Measurements from ENCODE around the gene CAMTA1.

DNA sequence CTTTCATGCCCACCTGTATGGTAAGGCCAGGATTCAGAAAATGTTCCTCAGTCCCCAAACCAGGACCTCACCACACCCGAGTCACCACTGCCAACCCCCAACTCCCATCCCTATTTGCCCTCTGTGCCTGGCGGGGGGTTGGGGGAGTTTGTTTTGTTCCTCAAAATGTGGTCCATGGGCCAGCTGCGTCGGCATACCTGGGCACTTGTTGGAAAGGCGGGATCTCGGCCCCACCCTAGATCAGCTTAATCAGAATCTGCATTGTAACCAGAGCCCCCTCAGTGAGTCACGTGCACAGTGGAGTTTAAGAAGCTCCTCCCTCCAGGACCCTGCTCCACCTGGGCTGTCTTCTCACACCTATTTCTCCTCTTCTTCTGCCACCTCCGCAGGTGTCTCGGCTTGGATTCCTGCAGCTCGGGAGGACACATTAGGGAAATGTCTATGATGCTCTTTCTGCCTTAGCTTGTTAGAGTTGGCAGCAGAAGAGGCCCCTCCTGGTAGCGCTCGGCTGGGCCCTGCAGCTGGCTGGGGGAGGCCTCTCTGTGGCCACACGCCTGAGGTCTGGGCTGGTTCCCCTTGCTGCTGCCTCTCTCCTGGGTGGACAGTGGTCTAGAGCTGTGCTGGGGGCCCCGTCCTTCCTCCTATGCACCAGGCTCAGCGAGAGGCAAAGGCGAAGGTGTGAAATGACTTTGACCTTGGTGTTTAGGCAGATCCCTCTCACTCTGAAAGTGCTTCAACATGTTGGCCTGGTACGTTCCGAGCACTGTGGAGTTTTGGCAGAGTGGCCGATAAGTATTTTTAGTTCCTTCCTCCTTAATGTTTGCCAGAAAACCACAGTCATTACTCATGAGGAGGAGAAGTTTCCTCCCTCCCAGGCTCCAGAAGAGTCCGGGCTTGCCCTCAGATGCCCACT is 41.8 kb upstream of the CAMTA1 start:
- TF ChIP-seq, protein P1, sequence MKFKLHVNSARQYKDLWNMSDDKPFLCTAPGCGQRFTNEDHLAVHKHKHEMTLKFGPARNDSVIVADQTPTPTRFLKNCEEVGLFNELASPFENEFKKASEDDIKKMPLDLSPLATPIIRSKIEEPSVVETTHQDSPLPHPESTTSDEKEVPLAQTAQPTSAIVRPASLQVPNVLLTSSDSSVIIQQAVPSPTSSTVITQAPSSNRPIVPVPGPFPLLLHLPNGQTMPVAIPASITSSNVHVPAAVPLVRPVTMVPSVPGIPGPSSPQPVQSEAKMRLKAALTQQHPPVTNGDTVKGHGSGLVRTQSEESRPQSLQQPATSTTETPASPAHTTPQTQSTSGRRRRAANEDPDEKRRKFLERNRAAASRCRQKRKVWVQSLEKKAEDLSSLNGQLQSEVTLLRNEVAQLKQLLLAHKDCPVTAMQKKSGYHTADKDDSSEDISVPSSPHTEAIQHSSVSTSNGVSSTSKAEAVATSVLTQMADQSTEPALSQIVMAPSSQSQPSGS (CRISPR knock-in tag; IDR thresholded peaks at IDR 0.05), result no peak
- TF ChIP-seq GATAD2B (IDR thresholded peaks at IDR 0.05; ENCODE audit: borderline replicate concordance), result no peak
- TF ChIP-seq YY1 (IDR thresholded peaks at IDR 0.05; ENCODE audit: borderline replicate concordance in 1 of 3, control insufficient read depth in 1 of 3, extremely low read depth in 1 of 3, insufficient read depth in 3 of 3, insufficient read length in 1 of 3, insufficient replicate concordance in 2 of 3, low read depth in 1 of 3, low read length in 2 of 3), result no peak
- TF ChIP-seq, protein P2, sequence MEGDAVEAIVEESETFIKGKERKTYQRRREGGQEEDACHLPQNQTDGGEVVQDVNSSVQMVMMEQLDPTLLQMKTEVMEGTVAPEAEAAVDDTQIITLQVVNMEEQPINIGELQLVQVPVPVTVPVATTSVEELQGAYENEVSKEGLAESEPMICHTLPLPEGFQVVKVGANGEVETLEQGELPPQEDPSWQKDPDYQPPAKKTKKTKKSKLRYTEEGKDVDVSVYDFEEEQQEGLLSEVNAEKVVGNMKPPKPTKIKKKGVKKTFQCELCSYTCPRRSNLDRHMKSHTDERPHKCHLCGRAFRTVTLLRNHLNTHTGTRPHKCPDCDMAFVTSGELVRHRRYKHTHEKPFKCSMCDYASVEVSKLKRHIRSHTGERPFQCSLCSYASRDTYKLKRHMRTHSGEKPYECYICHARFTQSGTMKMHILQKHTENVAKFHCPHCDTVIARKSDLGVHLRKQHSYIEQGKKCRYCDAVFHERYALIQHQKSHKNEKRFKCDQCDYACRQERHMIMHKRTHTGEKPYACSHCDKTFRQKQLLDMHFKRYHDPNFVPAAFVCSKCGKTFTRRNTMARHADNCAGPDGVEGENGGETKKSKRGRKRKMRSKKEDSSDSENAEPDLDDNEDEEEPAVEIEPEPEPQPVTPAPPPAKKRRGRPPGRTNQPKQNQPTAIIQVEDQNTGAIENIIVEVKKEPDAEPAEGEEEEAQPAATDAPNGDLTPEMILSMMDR (IDR thresholded peaks at IDR 0.05 in 2 of 3, conservative IDR thresholded peaks at IDR 0.05 in 1 of 3; ENCODE audit: insufficient read depth in 2 of 3, low read depth in 1 of 3, low read length in 3 of 3), result no peak
- no peak for TF ChIP-seq EZH2 (IDR thresholded peaks at IDR 0.05; ENCODE audit: borderline replicate concordance, low read depth, low read length)
